ENCODE results near the gene KCTD20. TPM values are rescaled to one million over a fixed set of nuclear protein-coding genes. Genes with fewer than 3 reads are reported as not detected.
A peak's percentile ranks its signal among the peaks of the same experiment; 100 is the strongest.

Gene KCTD20
- total and polyA plus RNA-seq, 9 of the 15 experiments (the other 6 are each of a cell fraction or from before 2014, with no cell fraction given) = 28.9 to 160 (median 70.6) TPM

DNA sequence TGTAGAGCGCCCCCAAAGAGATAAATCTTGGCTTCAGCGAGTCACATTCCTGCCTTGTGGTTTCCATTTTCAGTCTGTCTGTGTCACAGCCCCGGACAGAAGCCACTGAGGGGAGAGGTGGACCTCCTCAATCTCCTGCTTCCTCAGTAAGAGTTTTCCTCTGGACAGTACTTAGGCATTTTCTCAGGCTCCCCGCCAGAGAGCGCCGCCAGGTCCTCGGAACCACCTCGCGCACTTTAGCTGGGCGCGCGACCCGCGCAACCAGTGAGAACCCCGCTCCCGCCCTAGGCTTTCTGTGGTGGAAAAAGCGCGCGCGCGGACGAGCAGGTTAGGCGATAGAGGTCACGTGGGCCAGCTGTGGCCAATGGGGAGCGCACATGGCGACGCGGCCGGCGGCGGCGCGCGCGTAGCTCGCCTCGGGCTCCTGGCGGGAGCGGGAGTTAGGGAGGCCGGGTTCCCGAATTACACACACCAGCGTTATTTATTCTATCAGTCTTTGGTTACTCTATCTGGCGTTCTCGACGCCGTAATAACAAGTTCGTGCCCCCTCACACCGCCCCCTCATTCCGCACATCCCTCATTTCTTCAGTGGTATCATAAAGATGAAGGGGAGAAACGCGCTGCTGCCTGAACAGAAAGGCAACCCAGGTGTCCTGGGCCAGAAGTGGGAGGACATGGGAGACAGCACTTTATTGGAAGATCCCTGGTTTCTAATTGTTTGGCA is 19.5 kb upstream of the KCTD20 start (continued):
- TF ChIP-seq CEBPZ (IDR thresholded peaks at IDR 0.05; ENCODE audit: borderline replicate concordance, low read depth, low read length) (no peak), C11orf30 (IDR thresholded peaks at IDR 0.05; ENCODE audit: low read depth) (0 out of 2 replicates have a peak, but pooled peaks have one; percentile 4), ZBTB1 (CRISPR knock-in tag; IDR thresholded peaks at IDR 0.05; ENCODE audit: borderline replicate concordance, low read depth) (no peak; the same call in 1 of the 2 replicates), PTBP1 (IDR thresholded peaks at IDR 0.05; ENCODE audit: low read depth, low read length) (no peak), MEIS2 (IDR thresholded peaks at IDR 0.05; ENCODE audit: partially characterized antibody) (peak; percentile 58), NR2C2 (CRISPR knock-in tag; IDR thresholded peaks at IDR 0.05) (no peak), NR2C2 (tag; IDR thresholded peaks at IDR 0.05) (peak; percentile 71; the same call in 1 of the 2 replicates)
- TF ChIP-seq, protein P1, sequence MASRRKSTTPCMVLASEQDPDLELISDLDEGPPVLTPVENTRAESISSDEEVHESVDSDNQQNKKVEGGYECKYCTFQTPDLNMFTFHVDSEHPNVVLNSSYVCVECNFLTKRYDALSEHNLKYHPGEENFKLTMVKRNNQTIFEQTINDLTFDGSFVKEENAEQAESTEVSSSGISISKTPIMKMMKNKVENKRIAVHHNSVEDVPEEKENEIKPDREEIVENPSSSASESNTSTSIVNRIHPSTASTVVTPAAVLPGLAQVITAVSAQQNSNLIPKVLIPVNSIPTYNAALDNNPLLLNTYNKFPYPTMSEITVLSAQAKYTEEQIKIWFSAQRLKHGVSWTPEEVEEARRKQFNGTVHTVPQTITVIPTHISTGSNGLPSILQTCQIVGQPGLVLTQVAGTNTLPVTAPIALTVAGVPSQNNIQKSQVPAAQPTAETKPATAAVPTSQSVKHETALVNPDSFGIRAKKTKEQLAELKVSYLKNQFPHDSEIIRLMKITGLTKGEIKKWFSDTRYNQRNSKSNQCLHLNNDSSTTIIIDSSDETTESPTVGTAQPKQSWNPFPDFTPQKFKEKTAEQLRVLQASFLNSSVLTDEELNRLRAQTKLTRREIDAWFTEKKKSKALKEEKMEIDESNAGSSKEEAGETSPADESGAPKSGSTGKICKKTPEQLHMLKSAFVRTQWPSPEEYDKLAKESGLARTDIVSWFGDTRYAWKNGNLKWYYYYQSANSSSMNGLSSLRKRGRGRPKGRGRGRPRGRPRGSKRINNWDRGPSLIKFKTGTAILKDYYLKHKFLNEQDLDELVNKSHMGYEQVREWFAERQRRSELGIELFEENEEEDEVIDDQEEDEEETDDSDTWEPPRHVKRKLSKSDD (conservative IDR thresholded peaks at IDR 0.05; ENCODE audit: low read length) = 0 out of 2 replicates have a peak, but pooled peaks have one; percentile 13
- TF ChIP-seq, protein P2, sequence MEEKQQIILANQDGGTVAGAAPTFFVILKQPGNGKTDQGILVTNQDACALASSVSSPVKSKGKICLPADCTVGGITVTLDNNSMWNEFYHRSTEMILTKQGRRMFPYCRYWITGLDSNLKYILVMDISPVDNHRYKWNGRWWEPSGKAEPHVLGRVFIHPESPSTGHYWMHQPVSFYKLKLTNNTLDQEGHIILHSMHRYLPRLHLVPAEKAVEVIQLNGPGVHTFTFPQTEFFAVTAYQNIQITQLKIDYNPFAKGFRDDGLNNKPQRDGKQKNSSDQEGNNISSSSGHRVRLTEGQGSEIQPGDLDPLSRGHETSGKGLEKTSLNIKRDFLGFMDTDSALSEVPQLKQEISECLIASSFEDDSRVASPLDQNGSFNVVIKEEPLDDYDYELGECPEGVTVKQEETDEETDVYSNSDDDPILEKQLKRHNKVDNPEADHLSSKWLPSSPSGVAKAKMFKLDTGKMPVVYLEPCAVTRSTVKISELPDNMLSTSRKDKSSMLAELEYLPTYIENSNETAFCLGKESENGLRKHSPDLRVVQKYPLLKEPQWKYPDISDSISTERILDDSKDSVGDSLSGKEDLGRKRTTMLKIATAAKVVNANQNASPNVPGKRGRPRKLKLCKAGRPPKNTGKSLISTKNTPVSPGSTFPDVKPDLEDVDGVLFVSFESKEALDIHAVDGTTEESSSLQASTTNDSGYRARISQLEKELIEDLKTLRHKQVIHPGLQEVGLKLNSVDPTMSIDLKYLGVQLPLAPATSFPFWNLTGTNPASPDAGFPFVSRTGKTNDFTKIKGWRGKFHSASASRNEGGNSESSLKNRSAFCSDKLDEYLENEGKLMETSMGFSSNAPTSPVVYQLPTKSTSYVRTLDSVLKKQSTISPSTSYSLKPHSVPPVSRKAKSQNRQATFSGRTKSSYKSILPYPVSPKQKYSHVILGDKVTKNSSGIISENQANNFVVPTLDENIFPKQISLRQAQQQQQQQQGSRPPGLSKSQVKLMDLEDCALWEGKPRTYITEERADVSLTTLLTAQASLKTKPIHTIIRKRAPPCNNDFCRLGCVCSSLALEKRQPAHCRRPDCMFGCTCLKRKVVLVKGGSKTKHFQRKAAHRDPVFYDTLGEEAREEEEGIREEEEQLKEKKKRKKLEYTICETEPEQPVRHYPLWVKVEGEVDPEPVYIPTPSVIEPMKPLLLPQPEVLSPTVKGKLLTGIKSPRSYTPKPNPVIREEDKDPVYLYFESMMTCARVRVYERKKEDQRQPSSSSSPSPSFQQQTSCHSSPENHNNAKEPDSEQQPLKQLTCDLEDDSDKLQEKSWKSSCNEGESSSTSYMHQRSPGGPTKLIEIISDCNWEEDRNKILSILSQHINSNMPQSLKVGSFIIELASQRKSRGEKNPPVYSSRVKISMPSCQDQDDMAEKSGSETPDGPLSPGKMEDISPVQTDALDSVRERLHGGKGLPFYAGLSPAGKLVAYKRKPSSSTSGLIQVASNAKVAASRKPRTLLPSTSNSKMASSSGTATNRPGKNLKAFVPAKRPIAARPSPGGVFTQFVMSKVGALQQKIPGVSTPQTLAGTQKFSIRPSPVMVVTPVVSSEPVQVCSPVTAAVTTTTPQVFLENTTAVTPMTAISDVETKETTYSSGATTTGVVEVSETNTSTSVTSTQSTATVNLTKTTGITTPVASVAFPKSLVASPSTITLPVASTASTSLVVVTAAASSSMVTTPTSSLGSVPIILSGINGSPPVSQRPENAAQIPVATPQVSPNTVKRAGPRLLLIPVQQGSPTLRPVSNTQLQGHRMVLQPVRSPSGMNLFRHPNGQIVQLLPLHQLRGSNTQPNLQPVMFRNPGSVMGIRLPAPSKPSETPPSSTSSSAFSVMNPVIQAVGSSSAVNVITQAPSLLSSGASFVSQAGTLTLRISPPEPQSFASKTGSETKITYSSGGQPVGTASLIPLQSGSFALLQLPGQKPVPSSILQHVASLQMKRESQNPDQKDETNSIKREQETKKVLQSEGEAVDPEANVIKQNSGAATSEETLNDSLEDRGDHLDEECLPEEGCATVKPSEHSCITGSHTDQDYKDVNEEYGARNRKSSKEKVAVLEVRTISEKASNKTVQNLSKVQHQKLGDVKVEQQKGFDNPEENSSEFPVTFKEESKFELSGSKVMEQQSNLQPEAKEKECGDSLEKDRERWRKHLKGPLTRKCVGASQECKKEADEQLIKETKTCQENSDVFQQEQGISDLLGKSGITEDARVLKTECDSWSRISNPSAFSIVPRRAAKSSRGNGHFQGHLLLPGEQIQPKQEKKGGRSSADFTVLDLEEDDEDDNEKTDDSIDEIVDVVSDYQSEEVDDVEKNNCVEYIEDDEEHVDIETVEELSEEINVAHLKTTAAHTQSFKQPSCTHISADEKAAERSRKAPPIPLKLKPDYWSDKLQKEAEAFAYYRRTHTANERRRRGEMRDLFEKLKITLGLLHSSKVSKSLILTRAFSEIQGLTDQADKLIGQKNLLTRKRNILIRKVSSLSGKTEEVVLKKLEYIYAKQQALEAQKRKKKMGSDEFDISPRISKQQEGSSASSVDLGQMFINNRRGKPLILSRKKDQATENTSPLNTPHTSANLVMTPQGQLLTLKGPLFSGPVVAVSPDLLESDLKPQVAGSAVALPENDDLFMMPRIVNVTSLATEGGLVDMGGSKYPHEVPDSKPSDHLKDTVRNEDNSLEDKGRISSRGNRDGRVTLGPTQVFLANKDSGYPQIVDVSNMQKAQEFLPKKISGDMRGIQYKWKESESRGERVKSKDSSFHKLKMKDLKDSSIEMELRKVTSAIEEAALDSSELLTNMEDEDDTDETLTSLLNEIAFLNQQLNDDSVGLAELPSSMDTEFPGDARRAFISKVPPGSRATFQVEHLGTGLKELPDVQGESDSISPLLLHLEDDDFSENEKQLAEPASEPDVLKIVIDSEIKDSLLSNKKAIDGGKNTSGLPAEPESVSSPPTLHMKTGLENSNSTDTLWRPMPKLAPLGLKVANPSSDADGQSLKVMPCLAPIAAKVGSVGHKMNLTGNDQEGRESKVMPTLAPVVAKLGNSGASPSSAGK (IDR thresholded peaks at IDR 0.05) = peak; percentile 90
